CD4-positive, alpha-beta T cell treated with Interferon alpha-2 for 1 hour (primary cell): ENCODE measurements around the gene NMD3.

Experiments used
- DNase-seq, 2 donors: peaks; one replicate each; pipeline ENCODE4 v3.0.0-alpha.2; 2020 to 2022

Gene NMD3

GRCh38 chr3:161289174-161289573 lies 68.1 kb downstream of the NMD3 start:
- DNase-seq: no peak

- no peak for DNase-seq
Observed at GRCh38 chr3:161291191-161291901, 70.2 kb downstream of the NMD3 start.

- no peak for DNase-seq
Observed at GRCh38 chr3:161293381-161293780, 72.3 kb downstream of the NMD3 start.

GRCh38 chr3:161295325-161295724 lies 74.2 kb downstream of the NMD3 start:
- DNase-seq: no peak

- DNase-seq: no peak
Observed at GRCh38 chr3:161296814-161297213, 75.7 kb downstream of the NMD3 start.
